GM18511 (cell line): ENCODE results near the gene ATP6V1E1.

Experiments
- ATAC-seq: cut with Tn5 transposase; IDR thresholded peaks from one replicate; pipeline ENCODE4 v1.9.1; 2021; ENCODE audit warnings: mild to moderate bottlenecking, moderate library complexity; ENCODE audit not compliant: unreplicated experiment

Gene ATP6V1E1

GRCh38 chr22:17548756-17549035 lies 79.9 kb downstream of the ATP6V1E1 start:
- ATAC-seq: no peak

GRCh38 chr22:17548010-17548755 lies 80.4 kb downstream of the ATP6V1E1 start:
- ATAC-seq: no peak

- no peak for ATAC-seq
These were observed 86.1 kb downstream of the ATP6V1E1 start for GRCh38 chr22:17542452-17542851.
